ENCODE measurements around the gene ZFP14. TPM values are rescaled to one million over a fixed set of nuclear protein-coding genes. Genes with fewer than 3 reads are reported as not detected.

Gene ZFP14
- total RNA-seq, 4 donors from 2014 or later, result 1.4 to 10.4 (median 3.2) TPM

DNA sequence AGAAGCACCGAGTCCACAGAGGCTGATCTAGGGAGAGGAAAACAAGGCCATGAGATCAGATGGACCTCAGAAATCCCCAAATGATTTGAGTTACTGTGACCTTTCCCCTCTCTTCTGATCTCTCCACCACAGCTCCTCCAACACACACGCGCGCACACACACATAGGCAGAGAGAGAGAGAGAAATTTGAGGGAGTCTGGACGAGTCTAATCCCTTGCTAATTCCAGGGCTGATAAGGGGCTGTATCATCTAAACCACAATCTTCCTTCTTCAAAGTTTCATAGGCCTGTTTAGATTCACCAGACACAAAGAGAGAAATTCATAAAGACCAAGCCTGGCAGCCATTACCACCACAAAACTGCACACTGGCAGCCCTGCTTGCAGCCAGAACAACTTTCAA, 30.8 kb upstream of the ZFP14 start:
- ATAC-seq (ENCODE audit: low FRiP score), result no peak
- no peak for DNase-seq (ENCODE audit: low spot score)
- no peak for TF ChIP-seq CTCF (IDR thresholded peaks at IDR 0.05)

DNA sequence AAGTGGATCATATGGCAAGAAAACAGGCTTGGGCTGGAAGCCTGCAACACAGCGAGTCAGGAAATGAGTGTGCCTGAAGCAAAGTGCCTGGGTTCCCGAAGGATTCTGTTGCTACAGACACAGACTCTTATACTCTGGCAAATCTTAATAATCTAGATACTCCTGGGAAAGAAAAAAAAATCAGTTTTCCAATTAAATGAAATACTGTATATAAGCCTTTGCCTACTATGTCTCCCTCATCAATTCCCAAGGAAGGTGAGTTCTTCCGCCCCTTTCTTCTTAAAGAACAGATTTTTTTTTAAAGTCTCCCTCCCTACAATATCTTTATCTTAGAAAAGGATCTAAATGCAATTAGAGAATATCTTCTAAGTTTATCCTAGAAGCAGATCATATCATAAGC, 29.1 kb upstream of the ZFP14 start:
- ATAC-seq (ENCODE audit: low FRiP score) (no peak), DNase-seq (ENCODE audit: low spot score) (no peak)
- TF ChIP-seq CTCF (IDR thresholded peaks at IDR 0.05), result no peak

- no peak for ATAC-seq (ENCODE audit: low FRiP score)
- TF ChIP-seq CTCF (IDR thresholded peaks at IDR 0.05), result no peak
- DNase-seq (ENCODE audit: low spot score), result no peak
These were observed 25.5 kb upstream of the ZFP14 start for GRCh38 chr19:36404498-36404897.

DNA sequence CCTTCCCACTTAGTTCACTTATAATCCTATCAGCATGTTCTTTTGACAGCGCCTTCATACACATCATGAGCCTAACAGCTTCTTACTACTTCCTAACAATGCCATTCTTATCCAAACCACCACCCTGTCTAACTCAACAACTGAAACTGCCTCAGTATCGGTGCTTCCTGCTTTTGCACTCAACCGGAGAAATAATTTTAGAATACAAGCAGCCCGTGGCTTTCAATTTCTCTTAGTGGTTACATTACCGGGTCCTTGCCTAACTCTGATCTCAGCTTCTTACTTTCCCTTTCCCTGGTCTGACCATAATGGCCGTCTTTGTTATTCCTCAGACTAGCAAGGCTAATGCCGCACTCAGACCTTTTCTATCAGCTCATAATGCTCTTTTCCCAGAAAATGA, 22.5 kb upstream of the ZFP14 start:
- ATAC-seq (ENCODE audit: low FRiP score) (no peak), DNase-seq (ENCODE audit: low spot score) (no peak)
- TF ChIP-seq CTCF (IDR thresholded peaks at IDR 0.05), result no peak

GRCh38 chr19:36398571-36398970, 19.6 kb upstream of the ZFP14 start:
- no peak for DNase-seq (ENCODE audit: low spot score)
- ATAC-seq (ENCODE audit: low FRiP score), result no peak
- no peak for TF ChIP-seq CTCF (IDR thresholded peaks at IDR 0.05)

DNA sequence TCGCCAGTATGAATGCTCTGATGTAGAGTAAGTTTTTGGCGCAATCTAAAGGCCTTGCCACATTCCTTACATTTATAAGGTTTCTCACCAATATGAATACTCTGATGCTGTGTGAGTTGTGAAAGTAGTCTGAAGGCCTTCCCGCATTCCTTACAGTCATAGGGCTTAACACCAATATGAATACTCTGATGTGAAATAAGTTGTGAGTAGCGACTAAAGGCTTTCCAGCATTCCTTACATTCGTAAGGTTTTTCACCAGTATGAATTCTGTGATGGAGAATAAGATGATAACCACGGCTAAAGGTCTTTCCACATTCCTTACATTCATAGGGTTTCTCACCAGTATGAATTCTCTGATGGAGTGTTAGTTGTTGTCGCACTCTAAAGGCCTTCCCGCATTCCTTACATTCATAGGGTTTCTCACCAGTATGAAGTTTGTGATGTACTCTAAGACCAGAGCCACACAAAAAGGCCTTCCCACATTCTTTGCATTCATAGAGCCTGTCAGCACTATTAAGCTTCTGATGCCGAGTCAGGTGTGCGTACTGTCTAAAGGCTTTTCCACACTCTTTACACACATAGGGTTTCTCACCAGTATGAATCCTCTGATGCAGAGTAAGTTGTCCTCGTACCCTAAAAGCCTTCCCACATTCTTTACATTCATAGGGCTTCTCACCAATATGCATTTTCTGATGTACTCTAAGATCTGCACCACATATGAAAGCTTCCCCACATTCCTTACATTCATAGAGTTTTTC, 14.1 kb upstream of the ZFP14 start:
- no peak for DNase-seq (ENCODE audit: low spot score)
- no peak for TF ChIP-seq CTCF (IDR thresholded peaks at IDR 0.05)
- no peak for ATAC-seq (ENCODE audit: low FRiP score)

DNA sequence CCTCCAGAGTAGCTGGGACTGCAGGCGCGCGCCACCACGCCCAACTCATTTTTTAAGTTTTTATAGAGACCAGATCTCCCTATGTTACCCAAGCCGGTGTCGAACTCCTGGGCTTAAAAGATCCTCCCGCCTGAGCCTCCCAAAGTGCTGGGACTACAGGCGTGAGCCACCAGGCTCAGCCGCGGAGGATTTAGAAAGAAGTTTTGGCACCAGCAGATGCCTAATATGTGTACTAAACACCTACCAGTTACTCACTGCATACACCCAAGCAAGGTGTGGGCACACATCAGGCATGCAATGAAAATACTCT, 464 bp upstream of the ZFP14 start:
- no peak for DNase-seq (ENCODE audit: low spot score)
- TF ChIP-seq CTCF (IDR thresholded peaks at IDR 0.05), result no peak
- no peak for ATAC-seq (ENCODE audit: low FRiP score)

Data from omental fat pad (tissue), 4 donors.